HCT116 (cell line): ENCODE results near the gene ELANE.
"Not testable (repeated sequence)": the region's sequence is repeated elsewhere in the genome, so short reads cannot be mapped to it uniquely, and the experiment has no call there.

Source experiments
- CEBPB ChIP-seq: IDR thresholded peaks from 2 replicates; pipeline ENCODE4 v1.6.1; 2012; ENCODE audit warnings: low read depth
- CTCF ChIP-seq, 3 experiments: fragments of 200-600 bp in 1 of 3; sonication (generic) in 1 of 3; IDR thresholded peaks in 2 of 3; conservative IDR thresholded peaks in 1 of 3; 2 replicates each; pipeline ENCODE4 v1.5.1; 2012 to 2017; ENCODE audit warnings: low read depth in 2 of 3, low read length in 2 of 3, antibody characterized with exemption in 1 of 3, borderline replicate concordance in 1 of 3, control low read depth in 1 of 3, mild to moderate bottlenecking in 1 of 3, mixed read lengths in 1 of 3, mixed run types in 1 of 3, moderate library complexity in 1 of 3; ENCODE audit not compliant: insufficient read depth in 1 of 3
- EZH2 ChIP-seq: fragments of 200-600 bp; sonication (generic); IDR thresholded peaks from 2 replicates; pipeline ENCODE4 v1.6.1; 2017; ENCODE audit warnings: antibody characterized with exemption, mixed run types
- EZH2phosphoT487 ChIP-seq: fragments of 200-600 bp; IDR thresholded peaks from 2 replicates; pipeline ENCODE4 v1.6.1; 2018; ENCODE audit warnings: antibody characterized with exemption, borderline replicate concordance
- FOSL1 ChIP-seq: IDR thresholded peaks from 2 replicates; pipeline ENCODE4 v1.6.1; 2012; ENCODE audit warnings: low read depth
- JUND ChIP-seq: IDR thresholded peaks from 2 replicates; pipeline ENCODE4 v1.6.1; 2012
- POLR2A ChIP-seq: IDR thresholded peaks from 2 replicates; pipeline ENCODE4 v1.7.0; 2011; ENCODE audit warnings: borderline replicate concordance; ENCODE audit not compliant: insufficient read depth, insufficient read length; ENCODE audit errors: extremely low read depth
- POLR2AphosphoS5 ChIP-seq: IDR thresholded peaks from 2 replicates; pipeline ENCODE4 v1.6.1; 2011; ENCODE audit warnings: mild to moderate bottlenecking, low read depth, low read length, moderate library complexity
- REST ChIP-seq: IDR thresholded peaks from 2 replicates; pipeline ENCODE4 v1.6.1; 2012; ENCODE audit warnings: low read depth
- TCF7L2 ChIP-seq: IDR thresholded peaks from 2 replicates; pipeline ENCODE4 v1.7.0; 2011; ENCODE audit warnings: borderline replicate concordance, inconsistent platforms; ENCODE audit not compliant: insufficient read depth, insufficient read length; ENCODE audit errors: extremely low read depth
- ZNF274 ChIP-seq: fragments of 200-500 bp; sonication (Bioruptor generic); IDR thresholded peaks from 2 replicates; pipeline ENCODE4 v1.6.1; 2014; ENCODE audit warnings: mild to moderate bottlenecking, low read depth, low read length, inconsistent platforms

- not testable (repeated sequence) for TF ChIP-seq POLR2AphosphoS5; CTCF (IDR thresholded peaks at IDR 0.05 in 2 of 3, conservative IDR thresholded peaks at IDR 0.05 in 1 of 3; ENCODE audit: borderline replicate concordance in 1 of 3, insufficient read depth in 1 of 3, low read depth in 2 of 3, low read length in 2 of 3); POLR2A; EZH2; FOSL1; REST; JUND; TCF7L2; EZH2phosphoT487; CEBPB; ZNF274
Observed at GRCh38 chr19:820212-820611, 31.9 kb upstream of the ELANE start.
